NCI-H748 (cell line): ENCODE data around the gene DHRS13.
"Not testable (repeated sequence)": the region's sequence is repeated elsewhere in the genome, so short reads cannot be mapped to it uniquely, and the experiment has no call there.

Experiments used
- DNase-seq: peaks from one replicate; lab custom pipeline; 2025; ENCODE audit not compliant: unreplicated experiment; lab: John Stamatoyannopoulos, UW

DHRS13 gene

GRCh38 chr17:28937044-28937729, 34.3 kb upstream of the DHRS13 start:
- no peak for DNase-seq

- DNase-seq: no peak
These were observed 33.0 kb upstream of the DHRS13 start for GRCh38 chr17:28935744-28936460.

- not testable (repeated sequence) for DNase-seq
These were observed 31.6 kb upstream of the DHRS13 start for GRCh38 chr17:28934508-28934907.

- DNase-seq: no peak
These were observed 26.9 kb upstream of the DHRS13 start for GRCh38 chr17:28929787-28930186.

- no peak for DNase-seq
These were observed 25.2 kb upstream of the DHRS13 start for GRCh38 chr17:28928061-28928460.

GRCh38 chr17:28926786-28927185, 23.9 kb upstream of the DHRS13 start:
- no peak for DNase-seq

GRCh38 chr17:28926366-28926765, 23.5 kb upstream of the DHRS13 start:
- DNase-seq: no peak

GRCh38 chr17:28925912-28926365, 23.1 kb upstream of the DHRS13 start:
- no peak for DNase-seq

- no peak for DNase-seq
These were observed 17.3 kb upstream of the DHRS13 start for GRCh38 chr17:28920201-28920600.

GRCh38 chr17:28918295-28918694, 15.4 kb upstream of the DHRS13 start:
- DNase-seq: no peak

GRCh38 chr17:28917465-28917864, 14.6 kb upstream of the DHRS13 start:
- DNase-seq: no peak

GRCh38 chr17:28917029-28917428, 14.2 kb upstream of the DHRS13 start:
- no peak for DNase-seq

GRCh38 chr17:28916302-28916934, 13.5 kb upstream of the DHRS13 start:
- DNase-seq: peak; percentile 60

GRCh38 chr17:28912938-28913333, 10.1 kb upstream of the DHRS13 start:
- DNase-seq: no peak

- no peak for DNase-seq
These were observed 9.5 kb upstream of the DHRS13 start for GRCh38 chr17:28912281-28912937.

- no peak for DNase-seq
These were observed 8.6 kb upstream of the DHRS13 start for GRCh38 chr17:28911411-28912045.

- DNase-seq: no peak
These were observed 7.7 kb upstream of the DHRS13 start for GRCh38 chr17:28910534-28910933.

GRCh38 chr17:28908640-28909167, 5.8 kb upstream of the DHRS13 start:
- no peak for DNase-seq

GRCh38 chr17:28907709-28908475, 5.0 kb upstream of the DHRS13 start:
- DNase-seq: no peak
